ENCODE results near the gene ZNF639. TPM values are rescaled to one million over a fixed set of nuclear protein-coding genes. Genes with fewer than 3 reads are reported as not detected.
"Not testable (repeated sequence)": the region's sequence is repeated elsewhere in the genome, so short reads cannot be mapped to it uniquely, and the experiment has no call there.

Gene ZNF639, protein sequence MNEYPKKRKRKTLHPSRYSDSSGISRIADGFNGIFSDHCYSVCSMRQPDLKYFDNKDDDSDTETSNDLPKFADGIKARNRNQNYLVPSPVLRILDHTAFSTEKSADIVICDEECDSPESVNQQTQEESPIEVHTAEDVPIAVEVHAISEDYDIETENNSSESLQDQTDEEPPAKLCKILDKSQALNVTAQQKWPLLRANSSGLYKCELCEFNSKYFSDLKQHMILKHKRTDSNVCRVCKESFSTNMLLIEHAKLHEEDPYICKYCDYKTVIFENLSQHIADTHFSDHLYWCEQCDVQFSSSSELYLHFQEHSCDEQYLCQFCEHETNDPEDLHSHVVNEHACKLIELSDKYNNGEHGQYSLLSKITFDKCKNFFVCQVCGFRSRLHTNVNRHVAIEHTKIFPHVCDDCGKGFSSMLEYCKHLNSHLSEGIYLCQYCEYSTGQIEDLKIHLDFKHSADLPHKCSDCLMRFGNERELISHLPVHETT
- polyA plus RNA-seq (2013, experiment 1 of 2) = 45.8 TPM
- polyA plus RNA-seq (2013, experiment 2 of 2) = 43.1 TPM

GRCh38 chr3:179322286-179323196 lies at the start of gene ZNF639:
TSS of gene ZNF639 (plus strand) at chr3:179323031. CDS start at chr3:179328294, 5,263 bp downstream.
- Histone ChIP-seq H3K4me1 (ENCODE audit: insufficient read depth, low read length) (peaks cover 7% of the 10 kb centered on the region; the same call in 1 of the 2 replicates), H3K9me3 (ENCODE audit: insufficient read depth, low read depth, low read length) (no peaks in the 10 kb centered on the region), H3K4me3 (ENCODE audit: low read length) (peak within 1 kb of the TSS; percentile 98), H3K36me3 (ENCODE audit: insufficient read depth, low read length) (peaks cover 13% of the 10 kb centered on the region), H3K27ac (ENCODE audit: low read depth, low read length) (peak within 1 kb of the TSS; percentile 89), H3K9ac (ENCODE audit: low read depth, low read length) (peak within 1 kb of the TSS; percentile 98), H3K27me3 (ENCODE audit: insufficient read depth, low read length) (0 out of 2 replicates have a peak, but pooled peaks cover 6% of the 10 kb centered on the region)
- 2% methylated on average over 75 of the region's 75 CpGs for WGBS

DNA sequence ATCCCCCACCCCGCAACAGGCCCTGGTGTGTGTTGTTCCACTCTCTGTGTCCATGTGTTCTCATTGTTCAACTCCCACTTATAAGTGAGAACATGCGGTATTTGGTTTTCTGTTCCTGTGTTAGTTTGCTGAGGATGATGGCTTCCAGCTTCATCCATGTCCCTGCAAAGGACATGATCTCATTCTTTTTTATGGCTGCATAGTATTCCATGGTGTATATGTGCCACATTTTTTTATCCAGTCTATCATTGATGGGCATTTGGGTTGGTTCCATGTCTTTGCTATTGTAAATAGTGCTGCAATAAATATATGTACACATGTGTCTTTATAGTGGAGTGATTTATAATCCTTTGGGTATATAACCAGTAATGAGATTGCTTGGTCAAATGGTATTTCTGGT lies 48.4 kb upstream of the ZNF639 start:
- H3K4me3 ChIP-seq (ENCODE audit: low read length); H3K27me3 ChIP-seq (ENCODE audit: insufficient read depth, low read length); H3K9me3 ChIP-seq (ENCODE audit: insufficient read depth, low read depth, low read length); H3K4me1 ChIP-seq (ENCODE audit: insufficient read depth, low read length); H3K27ac ChIP-seq (ENCODE audit: low read depth, low read length); H3K36me3 ChIP-seq (ENCODE audit: insufficient read depth, low read length); H3K9ac ChIP-seq (ENCODE audit: low read depth, low read length): not testable (repeated sequence)
- WGBS = 100% methylated on average over 2 of the region's 2 CpGs

- Histone ChIP-seq H3K9ac (ENCODE audit: low read depth, low read length) (no peak overlapping the region), H3K27me3 (ENCODE audit: insufficient read depth, low read length) (no peaks in the 10 kb centered on the region), H3K36me3 (ENCODE audit: insufficient read depth, low read length) (no peaks in the 10 kb centered on the region), H3K9me3 (ENCODE audit: insufficient read depth, low read depth, low read length) (no peaks in the 10 kb centered on the region), H3K4me1 (ENCODE audit: insufficient read depth, low read length) (peaks cover 6% of the 10 kb centered on the region; the same call in 1 of the 2 replicates), H3K4me3 (ENCODE audit: low read length) (no peak overlapping the region), H3K27ac (ENCODE audit: low read depth, low read length) (no peak overlapping the region)
- whole genome bisulfite sequencing = 86% methylated on average over 3 of the region's 3 CpGs
Measured at GRCh38 chr3:179276001-179276400, 46.8 kb upstream of the ZNF639 start.

DNA sequence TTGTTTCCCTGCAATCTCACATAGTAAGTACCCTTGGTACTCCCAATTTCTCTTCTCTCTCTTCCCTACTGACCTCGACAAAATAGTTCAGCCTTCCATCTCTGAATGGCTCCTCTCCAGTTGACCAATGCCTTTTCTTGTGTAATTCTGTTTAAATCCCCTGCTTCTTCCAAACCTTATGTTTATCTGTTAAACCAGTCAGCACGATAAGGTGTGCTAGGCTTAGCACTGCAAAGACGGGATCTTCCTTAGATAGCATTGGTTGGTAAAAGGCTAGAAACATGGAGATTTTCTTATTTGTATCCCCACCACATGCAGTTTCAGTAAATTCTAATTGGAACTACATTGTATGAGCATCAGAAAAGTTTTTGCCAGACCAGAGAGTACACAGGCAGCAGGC lies 46.1 kb upstream of the ZNF639 start:
- peaks cover 6% of the 10 kb centered on the region; the same call in 1 of the 2 replicates for H3K4me1 ChIP-seq (ENCODE audit: insufficient read depth, low read length)
- H3K36me3 ChIP-seq (ENCODE audit: insufficient read depth, low read length) = no peaks in the 10 kb centered on the region
- H3K27me3 ChIP-seq (ENCODE audit: insufficient read depth, low read length) = no peaks in the 10 kb centered on the region
- no peaks in the 10 kb centered on the region for H3K9me3 ChIP-seq (ENCODE audit: insufficient read depth, low read depth, low read length)
- H3K9ac ChIP-seq (ENCODE audit: low read depth, low read length) = no peak overlapping the region
- no peak overlapping the region for H3K4me3 ChIP-seq (ENCODE audit: low read length)
- H3K27ac ChIP-seq (ENCODE audit: low read depth, low read length) = no peak overlapping the region
- WGBS = 77% methylated on average over 3 of the region's 3 CpGs

DNA sequence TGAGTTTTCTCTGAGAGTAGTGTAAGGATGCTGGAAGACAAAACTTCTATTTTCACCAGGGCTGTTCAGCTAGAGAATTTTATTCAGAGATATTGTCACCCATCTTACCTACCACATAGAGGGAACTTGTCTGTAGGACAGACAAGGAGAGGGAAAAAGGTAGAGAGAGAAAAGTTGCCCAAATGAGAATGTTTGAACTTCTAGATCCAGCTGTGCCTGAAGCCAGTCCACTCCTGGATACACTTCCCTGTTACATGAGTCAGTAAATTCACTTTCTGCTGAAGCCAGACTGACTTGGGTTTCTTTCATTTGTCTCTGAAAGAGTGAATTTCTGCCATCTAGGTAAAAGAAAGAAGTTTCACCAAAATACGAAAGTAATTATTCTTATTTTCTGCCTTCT lies 44.7 kb upstream of the ZNF639 start:
- 89% methylated on average over 1 of the region's 1 CpG for WGBS
- H3K36me3 ChIP-seq (ENCODE audit: insufficient read depth, low read length) = no peaks in the 10 kb centered on the region

GRCh38 chr3:179278932-179279693 lies 43.7 kb upstream of the ZNF639 start:
- 78% methylated on average over 4 of the region's 4 CpGs for WGBS
- no peak overlapping the region for H3K27ac ChIP-seq (ENCODE audit: low read depth, low read length)
- H3K9me3 ChIP-seq (ENCODE audit: insufficient read depth, low read depth, low read length) = no peaks in the 10 kb centered on the region
- H3K27me3 ChIP-seq (ENCODE audit: insufficient read depth, low read length) = no peaks in the 10 kb centered on the region
- peaks cover 6% of the 10 kb centered on the region; the same call in 1 of the 2 replicates for H3K4me1 ChIP-seq (ENCODE audit: insufficient read depth, low read length)
- H3K36me3 ChIP-seq (ENCODE audit: insufficient read depth, low read length) = no peaks in the 10 kb centered on the region
- no peak overlapping the region for H3K9ac ChIP-seq (ENCODE audit: low read depth, low read length)
- H3K4me3 ChIP-seq (ENCODE audit: low read length) = no peak overlapping the region

More for the DNA sequence above, 44.7 kb upstream of the ZNF639 start:
- Histone ChIP-seq H3K9me3 (ENCODE audit: insufficient read depth, low read depth, low read length) (no peaks in the 10 kb centered on the region), H3K27me3 (ENCODE audit: insufficient read depth, low read length) (no peaks in the 10 kb centered on the region), H3K4me3 (ENCODE audit: low read length) (no peak overlapping the region), H3K9ac (ENCODE audit: low read depth, low read length) (no peak overlapping the region), H3K4me1 (ENCODE audit: insufficient read depth, low read length) (peaks cover 6% of the 10 kb centered on the region; the same call in 1 of the 2 replicates), H3K27ac (ENCODE audit: low read depth, low read length) (no peak overlapping the region)

- WGBS = 95% methylated on average over 1 of the region's 1 CpG
- Histone ChIP-seq H3K9me3 (ENCODE audit: insufficient read depth, low read depth, low read length) (no peaks in the 10 kb centered on the region), H3K27ac (ENCODE audit: low read depth, low read length) (no peak overlapping the region), H3K27me3 (ENCODE audit: insufficient read depth, low read length) (no peaks in the 10 kb centered on the region), H3K4me1 (ENCODE audit: insufficient read depth, low read length) (peaks cover 6% of the 10 kb centered on the region; the same call in 1 of the 2 replicates), H3K9ac (ENCODE audit: low read depth, low read length) (no peak overlapping the region), H3K4me3 (ENCODE audit: low read length) (no peak overlapping the region), H3K36me3 (ENCODE audit: insufficient read depth, low read length) (no peaks in the 10 kb centered on the region)
Measured at GRCh38 chr3:179279837-179280236, 43.0 kb upstream of the ZNF639 start.

- H3K9ac ChIP-seq (ENCODE audit: low read depth, low read length) = no peak overlapping the region
- H3K4me3 ChIP-seq (ENCODE audit: low read length) = no peak overlapping the region
- no peaks in the 10 kb centered on the region for H3K27me3 ChIP-seq (ENCODE audit: insufficient read depth, low read length)
- no peak overlapping the region for H3K27ac ChIP-seq (ENCODE audit: low read depth, low read length)
- no peaks in the 10 kb centered on the region for H3K36me3 ChIP-seq (ENCODE audit: insufficient read depth, low read length)
- peaks cover 6% of the 10 kb centered on the region; the same call in 1 of the 2 replicates for H3K4me1 ChIP-seq (ENCODE audit: insufficient read depth, low read length)
- no peaks in the 10 kb centered on the region for H3K9me3 ChIP-seq (ENCODE audit: insufficient read depth, low read depth, low read length)
- WGBS = 91% methylated on average over 2 of the region's 3 CpGs
Measured at GRCh38 chr3:179281825-179282224, 41.0 kb upstream of the ZNF639 start.

DNA sequence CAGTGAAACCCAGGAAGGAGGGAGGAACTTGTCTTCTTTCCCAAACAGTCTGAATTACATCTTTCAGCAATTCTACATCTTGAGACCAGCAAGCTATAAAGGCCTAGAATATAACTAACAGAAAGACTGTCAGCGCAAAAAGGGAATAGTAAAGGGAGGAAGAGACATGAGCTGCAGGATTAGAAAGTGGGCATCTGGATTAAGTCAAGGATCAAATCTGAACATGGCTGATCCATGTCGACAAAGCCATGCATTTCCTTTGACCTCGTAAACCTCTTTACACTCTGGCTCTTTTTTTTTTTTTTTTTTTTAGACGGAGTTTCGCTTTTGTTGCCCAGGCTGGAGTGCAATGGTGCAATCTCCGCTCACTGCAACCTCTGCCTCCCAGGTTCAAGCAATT lies 36.5 kb upstream of the ZNF639 start:
- H3K36me3 ChIP-seq (ENCODE audit: insufficient read depth, low read length) = no peaks in the 10 kb centered on the region
- WGBS = 94% methylated on average over 6 of the region's 6 CpGs
- H3K4me3 ChIP-seq (ENCODE audit: low read length) = no peak overlapping the region
- no peak overlapping the region for H3K9ac ChIP-seq (ENCODE audit: low read depth, low read length)
- no peaks in the 10 kb centered on the region for H3K27me3 ChIP-seq (ENCODE audit: insufficient read depth, low read length)
- no peaks in the 10 kb centered on the region for H3K4me1 ChIP-seq (ENCODE audit: insufficient read depth, low read length)
- no peak overlapping the region for H3K27ac ChIP-seq (ENCODE audit: low read depth, low read length)
- H3K9me3 ChIP-seq (ENCODE audit: insufficient read depth, low read depth, low read length) = no peaks in the 10 kb centered on the region

DNA sequence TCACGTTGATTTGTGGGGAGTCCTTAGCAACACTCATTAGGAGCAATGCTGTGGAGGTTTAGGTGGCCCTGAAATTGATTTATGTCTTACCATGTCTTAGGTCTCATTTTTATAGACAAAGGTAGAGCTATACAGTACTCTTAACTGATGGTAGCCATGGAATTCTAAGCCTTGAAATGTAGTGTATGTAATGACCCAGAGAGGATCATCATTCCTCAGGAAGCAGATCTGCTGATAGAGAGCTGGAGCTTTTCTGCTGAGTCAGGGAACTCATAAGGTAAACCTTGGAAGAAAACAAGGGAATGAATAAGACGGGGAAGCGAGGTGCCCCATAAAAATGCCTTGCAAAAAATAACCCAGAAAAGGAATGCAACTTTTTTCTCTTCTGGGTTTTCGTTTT lies 34.0 kb upstream of the ZNF639 start:
- H3K9me3 ChIP-seq (ENCODE audit: insufficient read depth, low read depth, low read length) = no peaks in the 10 kb centered on the region
- H3K4me3 ChIP-seq (ENCODE audit: low read length) = no peak overlapping the region
- H3K36me3 ChIP-seq (ENCODE audit: insufficient read depth, low read length) = no peaks in the 10 kb centered on the region
- no peaks in the 10 kb centered on the region for H3K4me1 ChIP-seq (ENCODE audit: insufficient read depth, low read length)
- WGBS = 83% methylated on average over 4 of the region's 4 CpGs
- H3K27me3 ChIP-seq (ENCODE audit: insufficient read depth, low read length) = no peaks in the 10 kb centered on the region
- H3K9ac ChIP-seq (ENCODE audit: low read depth, low read length) = no peak overlapping the region
- no peak overlapping the region for H3K27ac ChIP-seq (ENCODE audit: low read depth, low read length)
